HG02610 (cell line): Measurements from ENCODE around the gene ERI3.

Source experiments
- ATAC-seq: cut with Tn5 transposase; IDR thresholded peaks from one replicate; pipeline ENCODE4 v1.9.1; 2021; ENCODE audit warnings: mild to moderate bottlenecking, moderate library complexity; ENCODE audit not compliant: unreplicated experiment

Gene ERI3

DNA sequence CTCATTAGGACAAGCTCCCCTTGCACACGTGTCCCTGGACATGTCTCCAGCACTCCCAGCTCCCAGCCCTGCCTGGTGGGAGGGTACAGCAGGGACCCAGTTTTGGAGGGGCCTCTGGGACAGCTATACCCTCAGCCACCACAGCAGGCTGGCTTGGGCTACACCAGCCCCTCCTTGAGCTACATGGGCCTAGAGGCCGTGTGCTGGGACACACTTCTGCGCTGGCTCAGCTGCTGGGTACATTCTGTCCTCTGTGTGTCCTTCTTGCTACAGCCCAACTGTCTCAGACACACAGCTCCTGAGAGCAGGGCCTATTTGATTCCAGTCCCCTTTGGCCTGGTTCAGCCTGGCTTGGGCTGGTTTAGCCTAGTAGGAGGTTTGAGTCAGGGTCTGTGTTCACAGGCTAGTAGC, 115.1 kb downstream of the ERI3 start:
- ATAC-seq = no peak

DNA sequence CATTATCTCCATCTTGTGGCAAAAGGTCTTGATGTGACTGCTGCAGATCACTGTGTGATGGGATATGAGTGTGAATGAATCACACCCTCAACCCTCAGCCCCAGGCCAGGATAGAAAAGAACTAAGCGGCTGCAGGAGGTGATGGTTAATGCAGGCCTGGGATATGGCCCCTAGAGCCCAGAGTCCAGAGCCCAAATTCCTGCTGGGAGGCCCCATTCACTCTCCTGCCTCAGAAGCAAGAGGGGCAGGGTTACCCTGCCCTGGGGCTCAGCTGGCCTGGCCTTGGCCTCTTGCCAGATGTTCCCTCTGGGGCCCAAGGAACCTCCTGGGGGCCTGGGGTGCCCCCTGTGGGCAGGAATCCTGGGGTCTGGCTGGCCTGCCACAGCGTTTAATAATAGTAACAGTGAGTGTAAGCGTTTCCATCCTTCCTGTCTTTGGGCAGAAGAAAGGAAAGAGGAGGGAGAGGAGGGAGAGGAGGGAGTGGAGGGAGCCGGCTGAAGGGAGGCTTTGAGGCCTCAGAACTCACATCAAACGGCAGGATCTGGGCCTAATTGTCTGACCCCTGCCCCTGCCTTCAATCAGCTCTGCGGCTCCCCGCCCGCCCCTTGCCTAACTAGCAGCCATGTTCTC, 115.6 kb downstream of the ERI3 start:
- ATAC-seq = no peak

DNA sequence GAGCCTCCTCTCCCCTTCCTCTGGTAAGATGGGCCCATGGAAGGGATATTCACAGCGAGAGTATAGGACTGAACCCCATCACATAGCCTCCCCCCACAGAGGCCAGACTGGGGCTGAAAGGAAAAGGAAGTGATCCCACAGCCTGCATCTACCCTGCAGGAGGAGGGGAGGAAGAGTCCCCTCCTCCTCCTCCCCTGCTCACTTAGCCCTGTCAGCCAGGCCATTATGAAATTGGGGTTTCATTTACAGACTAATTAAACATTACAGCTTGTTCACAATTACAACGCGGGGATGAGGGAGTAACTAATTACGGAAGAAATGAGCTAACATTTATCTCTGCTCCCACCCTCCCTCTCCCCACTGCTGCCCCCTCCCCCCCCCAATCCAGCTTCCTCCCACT, 116.4 kb downstream of the ERI3 start:
- ATAC-seq = no peak

GRCh38 chr1:44237721-44238457, 117.2 kb downstream of the ERI3 start:
- no peak for ATAC-seq

- no peak for ATAC-seq
These were observed 118.4 kb downstream of the ERI3 start for GRCh38 chr1:44236490-44237272.

DNA sequence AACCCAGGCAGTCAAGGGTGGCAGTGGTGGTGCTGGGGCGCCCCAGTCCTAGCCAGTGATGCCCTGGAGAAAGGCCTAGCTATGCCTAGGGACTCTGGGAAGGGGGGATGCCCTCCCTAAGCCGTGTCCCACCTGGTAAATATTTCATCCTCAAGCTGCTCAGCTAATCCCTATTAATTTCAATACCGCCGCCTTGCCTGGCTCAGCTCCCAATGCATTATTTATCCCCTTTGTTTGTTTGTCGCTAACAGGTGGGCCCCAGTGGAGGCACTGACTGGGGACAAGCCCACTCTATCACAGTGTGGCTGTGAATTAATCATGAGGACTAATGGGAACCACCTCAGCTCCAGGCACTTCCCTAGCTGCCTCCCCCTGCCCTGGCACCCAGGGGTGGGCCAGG, 119.2 kb downstream of the ERI3 start:
- no peak for ATAC-seq

DNA sequence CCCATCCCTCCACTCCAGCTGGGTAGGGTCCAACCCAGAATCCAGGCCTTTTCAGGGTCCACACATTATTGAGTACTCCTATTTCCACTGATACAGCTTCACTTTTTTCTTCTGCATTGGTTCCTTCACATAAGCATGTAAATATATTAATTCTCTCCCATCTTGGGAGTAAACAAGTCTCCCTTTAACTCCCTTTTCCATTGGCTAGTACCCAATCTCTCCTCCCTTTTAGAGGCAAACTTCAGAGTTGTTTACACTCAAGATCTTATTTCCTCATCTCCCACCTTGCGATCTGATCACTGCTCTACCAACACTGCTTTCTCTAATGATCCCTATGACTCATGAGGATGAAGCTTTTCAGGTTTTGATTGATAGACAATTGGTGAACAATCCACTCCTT, 121.5 kb downstream of the ERI3 start:
- ATAC-seq = no peak

GRCh38 chr1:44230796-44231195, 124.3 kb downstream of the ERI3 start:
- no peak for ATAC-seq

DNA sequence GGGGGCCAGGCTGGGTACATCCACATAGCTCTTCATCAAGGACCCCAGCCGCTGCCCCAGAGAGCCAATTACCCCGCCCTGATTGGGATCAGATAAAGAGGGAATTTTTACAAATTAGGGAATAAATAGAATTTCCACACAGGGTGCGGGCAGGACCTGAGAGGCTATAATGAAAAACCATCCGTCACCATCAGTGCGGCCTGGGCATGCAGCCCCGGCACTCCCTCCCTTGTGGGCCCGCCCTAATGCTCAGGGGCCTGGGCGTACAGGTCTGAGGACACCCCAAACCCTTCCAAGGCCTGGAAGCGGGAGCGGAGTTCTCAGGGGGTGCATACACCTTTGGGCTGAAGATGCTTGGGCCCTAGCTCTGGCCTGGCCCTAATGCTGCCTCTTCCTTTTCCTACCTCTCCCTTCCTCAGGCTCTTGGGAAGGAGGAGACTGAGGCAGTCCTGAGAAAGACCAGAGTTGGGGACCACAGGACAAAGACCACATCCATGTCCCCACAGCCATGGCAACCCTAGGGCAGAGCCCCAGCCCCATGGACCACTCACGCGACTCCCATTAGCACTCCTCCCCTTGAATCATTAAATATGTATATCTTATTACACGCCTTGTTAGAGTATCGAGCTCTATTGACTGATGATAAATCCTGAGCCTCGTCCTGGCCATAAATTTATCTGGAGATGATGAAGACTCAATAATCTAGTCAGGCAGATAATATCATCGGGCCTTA, 125.5 kb downstream of the ERI3 start:
- ATAC-seq = no peak

DNA sequence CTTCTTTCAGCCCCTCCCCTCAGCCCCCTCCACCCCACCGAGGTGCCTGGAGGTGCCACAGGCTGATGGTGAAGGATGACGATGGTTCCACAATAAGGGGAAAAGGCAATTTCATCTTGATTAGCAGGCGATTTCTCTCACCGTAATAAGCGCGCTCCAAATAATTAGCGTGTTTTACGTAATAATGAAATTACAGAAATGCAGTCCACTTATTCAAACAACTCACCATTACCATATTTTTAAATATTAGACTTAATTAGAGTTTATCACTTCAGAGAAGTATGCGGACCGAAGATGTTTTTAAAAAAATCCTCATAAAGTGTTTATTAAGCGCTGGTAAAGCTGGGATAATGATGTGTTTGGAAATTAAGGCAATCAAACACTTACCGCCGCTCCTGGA, 126.8 kb downstream of the ERI3 start:
- no peak for ATAC-seq

DNA sequence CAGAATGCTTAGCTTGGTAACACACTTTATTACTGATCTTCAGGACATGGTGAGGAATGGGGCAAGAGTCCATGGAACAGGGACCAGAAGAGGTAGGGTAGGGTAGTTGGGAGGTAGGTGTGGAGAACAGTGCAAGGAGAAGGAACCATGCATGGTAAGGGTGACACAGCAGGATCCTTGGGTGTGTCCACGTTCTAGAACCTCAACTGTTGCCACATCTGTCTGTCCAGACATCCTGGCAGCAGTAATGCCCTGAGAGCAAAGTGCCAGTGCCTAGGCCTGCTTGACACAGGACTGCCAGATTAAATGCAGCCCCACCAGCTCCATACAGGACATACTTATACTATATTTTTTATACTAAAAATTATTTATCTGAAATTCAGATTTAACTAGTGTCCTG, 127.8 kb downstream of the ERI3 start:
- ATAC-seq = no peak

DNA sequence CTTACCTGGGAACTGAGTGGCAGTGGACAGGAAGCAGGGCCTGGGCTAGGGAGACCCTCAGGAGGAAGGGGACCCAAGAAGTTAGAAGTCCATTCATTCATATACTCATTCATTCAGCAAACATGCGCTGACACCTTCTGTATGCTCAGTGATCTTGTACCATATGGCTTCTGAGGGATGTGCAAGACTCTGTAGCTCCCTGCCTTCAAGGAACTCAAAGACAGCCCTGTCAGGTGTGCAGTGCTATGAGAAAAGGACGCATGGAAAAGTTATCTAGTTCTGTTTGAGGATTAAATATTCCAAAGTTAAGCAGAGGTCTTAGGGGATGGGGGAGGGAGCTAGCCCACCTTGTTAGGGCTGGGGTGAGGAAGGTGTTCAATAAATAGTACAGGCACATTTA, 129.3 kb downstream of the ERI3 start:
- no peak for ATAC-seq

GRCh38 chr1:44223187-44223610, 131.9 kb downstream of the ERI3 start:
- no peak for ATAC-seq

GRCh38 chr1:44222397-44223186, 132.5 kb downstream of the ERI3 start:
- no peak for ATAC-seq

DNA sequence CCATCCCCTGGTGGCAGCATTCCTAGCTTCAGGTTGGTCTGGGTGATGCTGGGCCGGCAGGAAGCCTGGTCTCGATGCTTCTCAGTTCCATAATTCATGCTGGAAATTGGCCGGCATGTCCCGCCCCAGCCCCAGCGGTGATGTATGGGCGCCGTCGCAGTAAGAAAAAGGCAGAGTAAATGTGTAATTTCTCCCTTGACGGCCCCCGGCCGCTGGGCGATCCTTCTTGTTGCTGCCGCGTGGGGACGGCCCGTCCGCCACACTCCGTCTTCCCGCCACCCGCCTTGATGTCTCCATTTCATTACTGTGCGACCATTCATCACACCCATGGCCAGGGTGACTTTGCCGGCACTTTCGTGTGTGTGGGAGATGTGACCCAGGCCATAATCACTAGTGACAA, 133.3 kb downstream of the ERI3 start:
- no peak for ATAC-seq

GRCh38 chr1:44220755-44221154, 134.3 kb downstream of the ERI3 start:
- no peak for ATAC-seq

DNA sequence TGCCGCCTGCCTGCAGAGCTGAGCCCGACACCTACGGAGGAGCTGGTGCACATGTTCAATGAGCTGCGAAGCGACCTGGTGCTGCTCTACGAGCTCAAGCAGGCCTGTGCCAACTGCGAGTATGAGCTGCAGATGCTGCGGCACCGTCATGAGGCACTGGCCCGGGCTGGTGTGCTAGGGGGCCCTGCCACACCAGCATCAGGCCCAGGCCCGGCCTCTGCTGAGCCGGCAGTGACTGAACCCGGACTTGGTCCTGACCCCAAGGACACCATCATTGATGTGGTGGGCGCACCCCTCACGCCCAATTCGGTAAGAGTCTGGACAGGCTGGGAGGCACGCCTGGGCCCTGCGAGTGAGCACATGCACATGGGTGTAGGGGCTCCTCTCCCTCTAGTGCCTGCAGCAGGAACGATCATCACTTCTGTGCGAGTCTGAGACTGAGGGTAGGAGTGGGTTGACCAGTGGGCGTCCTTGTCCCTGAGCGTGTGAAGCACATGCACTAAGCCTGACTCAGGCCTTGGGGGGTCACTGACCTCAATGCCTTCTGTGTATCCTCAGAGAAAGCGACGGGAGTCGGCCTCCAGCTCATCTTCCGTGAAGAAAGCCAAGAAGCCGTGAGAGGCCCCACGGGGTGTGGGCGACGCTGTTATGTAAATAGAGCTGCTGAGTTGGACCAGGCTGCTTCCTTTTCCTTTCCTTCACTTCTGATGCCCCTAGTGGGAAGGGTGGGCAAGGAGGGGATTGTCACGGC, 134.9 kb downstream of the ERI3 start:
- ATAC-seq = no peak

DNA sequence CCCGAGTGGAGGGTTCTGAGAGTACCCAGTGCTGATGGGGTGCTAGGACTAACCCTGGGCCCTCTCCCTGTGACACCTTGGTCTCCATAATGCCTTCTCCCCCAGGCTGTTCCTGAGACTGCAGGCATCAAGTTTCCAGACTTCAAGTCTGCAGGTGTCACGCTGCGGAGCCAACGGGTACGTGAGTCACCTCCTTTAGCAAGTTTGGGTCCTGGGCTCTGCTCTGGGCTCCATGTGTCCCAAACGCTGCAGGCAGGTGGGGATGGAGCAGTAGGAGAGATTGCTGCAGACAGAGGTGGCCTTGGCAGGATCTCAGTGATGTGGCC, 135.8 kb downstream of the ERI3 start:
- no peak for ATAC-seq

GRCh38 chr1:44218503-44219300, 136.4 kb downstream of the ERI3 start:
- ATAC-seq = no peak
